ENCODE results near the gene LPIN1. TPM values are rescaled to one million over a fixed set of nuclear protein-coding genes. Genes with fewer than 3 reads are reported as not detected.

LPIN1 gene
- total RNA-seq, 1 experiment from 2014 or later = 19.4 TPM

DNA sequence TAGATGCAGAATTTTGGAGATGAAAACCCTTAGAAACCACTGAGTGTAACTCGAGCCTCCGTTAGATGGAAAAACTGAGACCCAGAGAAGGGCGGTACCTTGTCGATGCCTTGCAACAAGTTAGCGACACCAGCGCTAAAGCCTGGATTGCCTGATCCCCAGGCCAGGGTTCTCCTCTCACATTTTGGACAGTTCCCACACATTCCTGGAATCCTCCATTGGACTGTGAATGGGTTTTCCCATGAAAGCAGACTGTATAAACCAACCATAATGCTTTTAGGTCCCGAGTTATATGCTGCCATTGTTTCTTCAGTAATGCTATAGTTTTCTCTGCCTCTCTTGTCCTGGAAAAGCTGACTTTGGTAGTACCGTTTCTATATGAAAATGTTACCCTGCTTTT lies 37.1 kb upstream of the LPIN1 start:
- DNase-seq (ENCODE audit: low read depth in 1 of 2, low spot score in 2 of 2) = no peak
- no peaks in the 10 kb centered on the region for H3K36me3 ChIP-seq
- H3K9me3 ChIP-seq (replicated peaks) = 0 out of 2 replicates have a peak, but pooled peaks cover 3% of the 10 kb centered on the region
- H3K27ac ChIP-seq = peak overlapping the region; percentile 78; the same call in 1 of the 2 replicates
- H3K4me1 ChIP-seq (replicated peaks) = peaks cover 32% of the 10 kb centered on the region
- no peaks in the 10 kb centered on the region for H3K27me3 ChIP-seq (replicated peaks)
- no peak overlapping the region for H3K4me3 ChIP-seq

DNA sequence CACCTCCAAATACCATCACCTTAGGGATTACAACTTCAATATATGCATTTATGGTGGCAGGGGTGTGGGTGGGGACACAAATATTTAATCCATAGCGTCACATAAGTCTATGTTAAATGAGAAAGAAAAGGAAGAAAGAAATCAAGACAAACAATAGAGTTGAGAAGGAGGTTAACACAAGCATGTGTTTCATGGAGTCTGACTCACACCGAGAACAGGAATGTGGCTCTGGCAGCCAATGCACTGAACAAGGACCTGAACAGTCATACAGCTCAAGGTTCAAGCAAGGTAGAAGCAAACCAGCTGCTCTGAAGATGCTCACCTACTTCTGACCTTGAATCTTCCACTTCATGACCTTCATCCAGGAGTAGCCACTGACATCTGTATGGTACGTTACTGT lies 36.2 kb upstream of the LPIN1 start:
- Histone ChIP-seq H3K27me3 (replicated peaks) (no peaks in the 10 kb centered on the region), H3K36me3 (no peaks in the 10 kb centered on the region), H3K4me3 (no peak overlapping the region), H3K9me3 (replicated peaks) (no peaks in the 10 kb centered on the region), H3K4me1 (replicated peaks) (peaks cover 31% of the 10 kb centered on the region), H3K27ac (peak overlapping the region; percentile 78)
- peak; percentile 75 to 78 for DNase-seq (ENCODE audit: low read depth in 1 of 2, low spot score in 2 of 2)

DNA sequence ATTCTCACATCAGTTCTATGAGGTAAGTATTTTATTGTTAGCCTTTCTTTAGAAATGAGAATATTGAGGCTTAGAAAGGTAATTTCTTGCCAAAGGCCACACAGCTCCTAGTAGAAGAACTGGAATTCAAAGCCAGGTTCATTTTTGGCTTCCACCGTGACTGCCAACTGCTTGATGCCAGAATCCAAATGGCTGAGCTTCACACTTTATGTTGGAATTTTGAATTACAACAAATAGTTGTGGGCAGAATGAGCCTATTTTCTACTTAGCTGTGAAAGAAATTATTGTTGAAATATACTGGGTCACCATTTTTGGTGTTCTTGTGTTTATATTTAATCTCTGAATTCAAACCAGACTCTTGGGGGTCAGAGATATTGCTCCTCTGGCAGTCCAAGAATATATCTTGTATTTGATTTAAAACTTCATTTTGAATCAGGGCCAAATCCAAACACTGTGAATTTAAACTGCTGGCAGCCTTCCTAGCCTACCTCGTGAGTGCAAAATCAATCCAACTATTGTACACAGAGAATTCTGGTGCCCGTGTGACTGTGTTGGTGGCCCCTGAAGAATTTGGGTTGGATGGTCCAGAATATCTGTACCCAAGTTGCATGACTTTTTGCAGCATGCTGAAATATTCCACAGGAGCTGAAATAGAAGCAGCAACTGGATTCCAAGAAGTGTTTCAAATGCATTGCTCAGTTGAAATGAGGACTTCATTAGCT lies 35.6 kb upstream of the LPIN1 start:
- DNase-seq (ENCODE audit: low read depth in 1 of 2, low spot score in 2 of 2) = no peak
- peak overlapping the region; percentile 78 for H3K27ac ChIP-seq
- H3K9me3 ChIP-seq (replicated peaks) = no peaks in the 10 kb centered on the region
- H3K4me3 ChIP-seq = no peak overlapping the region
- peaks cover 31% of the 10 kb centered on the region for H3K4me1 ChIP-seq (replicated peaks)
- no peaks in the 10 kb centered on the region for H3K36me3 ChIP-seq
- no peaks in the 10 kb centered on the region for H3K27me3 ChIP-seq (replicated peaks)

DNA sequence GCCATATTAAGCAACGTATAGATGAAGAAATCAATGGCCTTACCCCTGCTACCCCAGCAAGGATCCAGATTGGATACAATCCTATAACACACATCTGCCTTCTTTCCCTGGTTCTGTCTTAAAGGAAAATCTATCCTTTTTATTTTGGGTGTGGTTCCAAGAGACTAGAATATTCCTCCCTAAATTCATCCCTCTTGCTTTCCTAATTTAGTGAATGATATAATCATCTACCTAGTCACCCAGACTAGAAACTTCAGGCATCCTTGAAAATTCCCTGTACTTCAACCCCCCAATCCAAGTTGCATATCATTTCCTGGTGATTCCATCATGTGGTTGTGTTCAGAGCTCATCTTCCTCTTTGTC lies 35.1 kb upstream of the LPIN1 start:
- H3K36me3 ChIP-seq = no peaks in the 10 kb centered on the region
- no peak overlapping the region for H3K4me3 ChIP-seq
- no peaks in the 10 kb centered on the region for H3K27me3 ChIP-seq (replicated peaks)
- peak overlapping the region; percentile 78 for H3K27ac ChIP-seq
- H3K9me3 ChIP-seq (replicated peaks) = no peaks in the 10 kb centered on the region
- no peak for DNase-seq (ENCODE audit: low read depth in 1 of 2, low spot score in 2 of 2)
- H3K4me1 ChIP-seq (replicated peaks) = peaks cover 31% of the 10 kb centered on the region

DNA sequence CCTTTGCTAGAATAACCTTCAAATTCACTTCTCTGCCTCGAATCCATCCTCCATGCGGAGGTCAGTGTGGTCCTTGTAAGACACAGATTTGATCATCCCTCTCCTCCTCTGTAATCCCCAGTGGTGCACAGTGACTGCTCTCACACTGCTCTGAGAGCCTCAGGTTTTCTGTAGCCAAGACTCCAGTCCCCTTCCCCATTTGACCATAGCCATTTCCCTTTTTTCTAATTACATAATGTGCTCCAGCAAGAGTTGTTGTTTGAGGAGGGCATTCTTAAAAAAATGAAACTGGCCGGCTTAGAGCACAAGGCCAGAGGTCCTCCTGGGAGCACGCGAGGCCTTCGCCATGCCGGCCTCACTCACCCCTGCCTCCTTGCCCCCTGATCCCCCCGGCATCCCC lies 34.7 kb upstream of the LPIN1 start:
- DNase-seq (ENCODE audit: low read depth in 1 of 2, low spot score in 2 of 2) = no peak
- peak overlapping the region; percentile 78 for H3K27ac ChIP-seq
- no peak overlapping the region for H3K4me3 ChIP-seq
- no peaks in the 10 kb centered on the region for H3K27me3 ChIP-seq (replicated peaks)
- H3K36me3 ChIP-seq = no peaks in the 10 kb centered on the region
- H3K4me1 ChIP-seq (replicated peaks) = peaks cover 31% of the 10 kb centered on the region
- no peaks in the 10 kb centered on the region for H3K9me3 ChIP-seq (replicated peaks)

DNA sequence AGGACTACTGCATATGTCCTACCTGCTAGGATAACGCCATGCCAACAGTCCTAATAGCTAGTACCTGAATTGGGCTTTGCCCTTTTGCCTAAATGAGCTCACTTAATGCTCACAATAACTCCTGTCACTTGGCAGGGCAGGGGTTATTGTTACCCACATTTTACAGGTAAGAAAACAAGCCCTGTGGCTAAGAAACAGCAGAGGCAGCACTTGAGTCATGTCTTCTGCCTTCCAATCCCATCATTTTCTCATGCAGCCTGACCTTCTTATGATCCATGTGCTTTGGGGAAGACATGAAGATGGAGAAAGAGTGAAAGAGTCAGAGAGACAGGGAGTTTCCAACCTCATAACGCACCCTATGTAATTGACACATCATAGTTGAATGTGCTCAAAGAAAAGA lies 33.6 kb upstream of the LPIN1 start:
- Histone ChIP-seq H3K36me3 (no peaks in the 10 kb centered on the region), H3K27me3 (replicated peaks) (no peaks in the 10 kb centered on the region), H3K27ac (no peak overlapping the region), H3K4me1 (replicated peaks) (peaks cover 31% of the 10 kb centered on the region), H3K9me3 (replicated peaks) (no peaks in the 10 kb centered on the region), H3K4me3 (no peak overlapping the region)
- DNase-seq (ENCODE audit: low read depth in 1 of 2, low spot score in 2 of 2) = no peak

DNA sequence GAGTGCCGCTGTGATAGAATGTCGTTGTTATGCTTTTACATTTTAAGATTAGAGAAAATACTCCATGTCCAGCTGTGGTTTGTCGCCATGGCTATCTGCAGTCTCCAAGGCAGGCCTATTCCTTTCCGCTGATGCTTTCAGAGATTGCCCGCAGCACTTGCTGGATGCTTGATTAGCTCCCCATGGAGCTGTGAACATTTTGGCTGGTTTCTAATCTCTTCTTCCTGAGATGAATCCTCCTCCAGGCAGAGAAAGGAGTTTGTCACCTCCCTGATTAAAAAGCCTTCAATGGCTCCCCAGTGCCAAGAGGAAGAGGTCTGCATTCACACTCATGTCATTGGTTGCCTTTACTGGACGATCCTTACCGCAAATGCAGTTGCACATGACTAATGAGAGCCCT lies 32.6 kb upstream of the LPIN1 start:
- Histone ChIP-seq H3K27ac (no peak overlapping the region), H3K36me3 (no peaks in the 10 kb centered on the region), H3K9me3 (replicated peaks) (no peaks in the 10 kb centered on the region), H3K4me1 (replicated peaks) (peaks cover 31% of the 10 kb centered on the region), H3K4me3 (no peak overlapping the region), H3K27me3 (replicated peaks) (no peaks in the 10 kb centered on the region)
- no peak for DNase-seq (ENCODE audit: low read depth in 1 of 2, low spot score in 2 of 2)

DNA sequence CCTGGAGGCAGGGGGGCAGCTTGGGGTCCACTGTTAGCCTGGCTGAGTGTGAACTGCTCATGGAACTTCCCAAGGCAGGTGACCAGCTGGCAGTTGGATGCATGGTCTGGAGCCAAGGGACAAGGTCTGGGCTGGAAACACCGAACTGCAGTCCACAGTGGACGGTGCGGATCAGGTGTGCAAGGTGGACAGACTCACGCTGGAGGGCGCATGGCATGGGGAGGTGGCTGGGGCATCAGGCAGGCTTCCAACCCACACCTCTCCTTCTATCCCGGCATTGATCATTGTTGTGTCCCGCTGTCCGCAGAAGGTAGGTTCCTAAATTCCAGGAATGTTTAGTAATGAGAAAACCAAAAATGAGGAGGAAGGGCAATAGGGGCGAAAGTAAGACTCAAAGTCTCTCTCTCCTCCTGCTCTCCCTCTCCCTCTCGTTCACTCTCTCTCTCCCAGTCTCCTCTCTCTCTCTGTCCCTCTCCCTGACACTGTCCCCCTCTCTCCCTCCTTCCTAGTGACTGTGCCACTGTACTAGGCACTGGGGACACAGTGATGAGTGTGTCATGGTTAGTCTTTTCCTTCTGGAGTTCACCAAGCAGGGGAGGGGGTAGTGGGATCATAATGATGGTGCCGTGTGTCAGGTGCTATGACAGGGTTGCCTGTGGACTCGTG lies 30.3 kb upstream of the LPIN1 start:
- Histone ChIP-seq H3K36me3 (no peaks in the 10 kb centered on the region), H3K27ac (no peak overlapping the region), H3K27me3 (replicated peaks) (no peaks in the 10 kb centered on the region), H3K4me3 (no peak overlapping the region), H3K9me3 (replicated peaks) (no peaks in the 10 kb centered on the region), H3K4me1 (replicated peaks) (peaks cover 14% of the 10 kb centered on the region)
- no peak for DNase-seq (ENCODE audit: low read depth in 1 of 2, low spot score in 2 of 2)

DNA sequence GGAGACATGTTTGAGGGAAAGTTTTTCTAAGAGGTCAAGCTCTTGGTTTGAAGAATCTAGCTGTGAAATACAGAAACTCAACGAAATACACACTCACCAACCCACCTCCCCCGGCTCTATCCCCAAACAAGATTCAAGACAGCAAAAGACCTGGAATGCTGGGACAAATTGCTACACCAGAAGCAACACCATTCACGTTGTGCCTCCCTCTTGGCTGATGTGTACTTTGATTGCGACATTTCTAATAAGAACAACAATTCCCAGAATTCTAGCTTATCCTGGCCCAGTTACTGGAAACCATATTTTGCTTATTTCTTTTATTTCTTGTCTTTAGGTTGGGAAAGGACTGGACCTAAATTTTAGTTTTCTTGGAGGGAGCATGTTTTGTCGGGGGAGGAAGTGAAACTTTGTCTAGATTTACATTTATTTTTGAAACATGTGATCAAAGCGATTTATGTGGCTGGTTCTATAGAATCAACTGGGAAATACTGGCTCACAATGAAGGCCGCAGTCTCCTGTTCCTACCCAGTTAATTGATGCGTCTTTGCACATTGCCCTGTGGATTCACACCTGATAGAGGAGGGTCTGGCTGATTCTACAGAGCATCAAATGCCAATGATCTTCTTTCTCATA lies 29.6 kb upstream of the LPIN1 start:
- Histone ChIP-seq H3K36me3 (no peaks in the 10 kb centered on the region), H3K4me3 (no peak overlapping the region), H3K27ac (no peak overlapping the region), H3K4me1 (replicated peaks) (peaks cover 7% of the 10 kb centered on the region), H3K27me3 (replicated peaks) (no peaks in the 10 kb centered on the region), H3K9me3 (replicated peaks) (no peaks in the 10 kb centered on the region)
- no peak for DNase-seq (ENCODE audit: low read depth in 1 of 2, low spot score in 2 of 2)

DNA sequence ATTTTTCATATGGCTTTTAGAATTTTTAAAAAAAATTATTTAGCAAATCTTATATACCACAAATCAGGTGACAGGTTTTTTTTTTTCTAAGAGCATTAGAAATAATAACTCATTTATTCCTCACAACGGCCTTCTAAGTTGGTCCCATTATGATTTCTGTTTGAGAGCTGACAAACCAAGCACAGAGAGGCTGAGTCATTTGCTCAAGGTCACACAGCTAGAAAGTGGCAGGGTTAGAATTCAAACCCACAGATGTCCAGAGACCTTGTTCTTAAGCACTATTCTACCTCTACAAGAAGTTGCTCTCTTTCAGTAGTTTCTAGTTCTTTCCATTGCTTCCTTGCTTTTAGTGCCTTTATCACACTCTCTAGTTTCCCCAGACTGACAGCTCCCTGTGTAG lies 28.8 kb upstream of the LPIN1 start:
- H3K9me3 ChIP-seq (replicated peaks) = no peaks in the 10 kb centered on the region
- 0 out of 2 replicates have a peak, but pooled peaks cover 3% of the 10 kb centered on the region for H3K4me1 ChIP-seq (replicated peaks)
- H3K36me3 ChIP-seq = no peaks in the 10 kb centered on the region
- no peak overlapping the region for H3K27ac ChIP-seq
- H3K27me3 ChIP-seq (replicated peaks) = no peaks in the 10 kb centered on the region
- no peak overlapping the region for H3K4me3 ChIP-seq
- no peak for DNase-seq (ENCODE audit: low read depth in 1 of 2, low spot score in 2 of 2)

DNA sequence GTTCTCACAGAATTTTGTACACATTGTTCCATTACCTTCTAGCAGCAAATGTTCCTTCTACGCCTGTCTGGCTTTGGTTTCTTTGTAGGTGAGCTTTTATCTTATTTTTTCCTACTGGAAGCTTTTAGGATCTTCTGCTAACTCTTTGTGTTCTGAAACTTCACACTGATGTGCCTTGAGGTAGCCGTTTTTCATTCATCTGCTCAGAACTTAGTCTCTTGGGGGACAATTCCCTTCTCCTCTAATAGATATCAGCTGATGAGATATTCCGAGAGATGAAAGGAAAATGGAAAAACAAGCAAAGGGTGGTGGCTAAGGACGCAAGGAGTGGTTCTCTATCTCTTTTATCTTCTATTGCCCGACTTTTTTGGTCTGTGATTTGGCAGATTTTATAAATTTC lies 27.8 kb upstream of the LPIN1 start:
- no peaks in the 10 kb centered on the region for H3K9me3 ChIP-seq (replicated peaks)
- no peak overlapping the region for H3K27ac ChIP-seq
- no peaks in the 10 kb centered on the region for H3K27me3 ChIP-seq (replicated peaks)

DNA sequence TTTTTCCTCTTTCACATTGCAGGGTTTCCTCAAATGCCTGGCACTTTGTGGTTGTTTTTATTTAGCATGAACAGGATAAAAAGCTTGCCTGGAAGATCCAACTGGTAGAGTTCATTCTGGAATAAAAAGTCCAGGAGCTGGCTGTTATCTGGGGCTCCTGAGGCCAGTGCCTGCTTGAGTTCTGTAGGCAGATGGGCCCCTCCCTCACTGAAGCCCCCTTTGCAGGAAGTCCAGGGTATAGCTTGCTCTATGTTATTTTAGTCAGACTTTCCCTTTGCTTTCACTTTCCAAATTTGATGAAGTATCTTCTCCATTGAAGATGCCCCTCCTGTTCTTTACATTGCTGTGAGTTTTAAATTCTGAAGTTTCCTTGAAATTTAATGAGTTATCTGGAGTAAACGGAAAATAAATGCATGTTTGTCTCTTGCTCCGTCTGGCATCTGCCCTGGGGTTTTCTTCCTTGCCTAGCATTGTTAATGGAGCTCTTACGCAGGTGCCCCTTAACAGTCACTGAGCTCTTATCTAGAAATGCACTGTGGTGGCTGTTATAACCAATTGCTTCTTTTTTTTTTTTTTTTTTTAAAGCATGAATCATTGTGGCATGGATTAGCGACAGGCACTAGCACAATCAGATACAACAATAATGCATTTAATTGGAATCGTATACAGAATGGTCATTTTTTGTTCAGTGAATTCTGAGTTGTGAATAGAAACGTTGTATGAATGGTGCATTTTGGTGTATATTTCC lies 27.0 kb upstream of the LPIN1 start:
- no peaks in the 10 kb centered on the region for H3K27me3 ChIP-seq (replicated peaks)
- H3K4me3 ChIP-seq = no peak overlapping the region
- H3K9me3 ChIP-seq (replicated peaks) = no peaks in the 10 kb centered on the region
- H3K27ac ChIP-seq = no peak overlapping the region
- 0 out of 2 replicates have a peak, but pooled peaks cover 3% of the 10 kb centered on the region for H3K4me1 ChIP-seq (replicated peaks)
- H3K36me3 ChIP-seq = no peaks in the 10 kb centered on the region
- DNase-seq (ENCODE audit: low read depth in 1 of 2, low spot score in 2 of 2) = no peak

More for the DNA sequence above, 27.8 kb upstream of the LPIN1 start:
- DNase-seq (ENCODE audit: low read depth in 1 of 2, low spot score in 2 of 2) = no peak
- 0 out of 2 replicates have a peak, but pooled peaks cover 3% of the 10 kb centered on the region for H3K4me1 ChIP-seq (replicated peaks)
- H3K4me3 ChIP-seq = no peak overlapping the region
- H3K36me3 ChIP-seq = no peaks in the 10 kb centered on the region

DNA sequence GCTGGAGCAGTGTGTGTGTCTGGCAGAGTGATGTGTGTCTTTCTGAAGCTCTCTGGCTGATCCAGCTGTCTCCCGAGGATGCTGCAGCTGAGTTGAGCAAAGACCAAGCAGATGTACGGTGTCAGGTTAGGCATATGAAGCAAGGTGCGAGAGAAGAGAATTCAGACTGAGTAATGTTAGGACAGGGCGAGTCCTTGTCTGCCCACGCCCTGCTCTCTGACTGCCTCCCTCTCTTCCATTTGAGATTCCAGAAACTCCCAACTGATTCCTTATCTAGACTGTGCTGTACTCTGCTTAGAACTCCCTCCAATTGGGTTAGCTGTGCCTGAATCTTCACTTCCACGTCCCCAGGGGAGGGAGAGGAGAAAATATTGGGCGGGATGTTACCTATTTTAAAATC lies 25.7 kb upstream of the LPIN1 start:
- Histone ChIP-seq H3K36me3 (no peaks in the 10 kb centered on the region), H3K27ac (no peak overlapping the region), H3K4me3 (no peak overlapping the region), H3K4me1 (replicated peaks) (0 out of 2 replicates have a peak, but pooled peaks cover 3% of the 10 kb centered on the region), H3K9me3 (replicated peaks) (no peaks in the 10 kb centered on the region), H3K27me3 (replicated peaks) (no peaks in the 10 kb centered on the region)
- no peak for DNase-seq (ENCODE audit: low read depth in 1 of 2, low spot score in 2 of 2)
